ENCODE data around the gene METTL26.

METTL26 gene

GRCh38 chr16:658679-659571 is 22.8 kb upstream of the METTL26 start:
- no peak for DNase-seq (ENCODE audit: low read depth)

- DNase-seq (ENCODE audit: low read depth), result no peak
Observed at GRCh38 chr16:657487-657886, 21.4 kb upstream of the METTL26 start.

GRCh38 chr16:654034-654433 is 17.9 kb upstream of the METTL26 start:
- DNase-seq (ENCODE audit: low read depth), result no peak

DNA sequence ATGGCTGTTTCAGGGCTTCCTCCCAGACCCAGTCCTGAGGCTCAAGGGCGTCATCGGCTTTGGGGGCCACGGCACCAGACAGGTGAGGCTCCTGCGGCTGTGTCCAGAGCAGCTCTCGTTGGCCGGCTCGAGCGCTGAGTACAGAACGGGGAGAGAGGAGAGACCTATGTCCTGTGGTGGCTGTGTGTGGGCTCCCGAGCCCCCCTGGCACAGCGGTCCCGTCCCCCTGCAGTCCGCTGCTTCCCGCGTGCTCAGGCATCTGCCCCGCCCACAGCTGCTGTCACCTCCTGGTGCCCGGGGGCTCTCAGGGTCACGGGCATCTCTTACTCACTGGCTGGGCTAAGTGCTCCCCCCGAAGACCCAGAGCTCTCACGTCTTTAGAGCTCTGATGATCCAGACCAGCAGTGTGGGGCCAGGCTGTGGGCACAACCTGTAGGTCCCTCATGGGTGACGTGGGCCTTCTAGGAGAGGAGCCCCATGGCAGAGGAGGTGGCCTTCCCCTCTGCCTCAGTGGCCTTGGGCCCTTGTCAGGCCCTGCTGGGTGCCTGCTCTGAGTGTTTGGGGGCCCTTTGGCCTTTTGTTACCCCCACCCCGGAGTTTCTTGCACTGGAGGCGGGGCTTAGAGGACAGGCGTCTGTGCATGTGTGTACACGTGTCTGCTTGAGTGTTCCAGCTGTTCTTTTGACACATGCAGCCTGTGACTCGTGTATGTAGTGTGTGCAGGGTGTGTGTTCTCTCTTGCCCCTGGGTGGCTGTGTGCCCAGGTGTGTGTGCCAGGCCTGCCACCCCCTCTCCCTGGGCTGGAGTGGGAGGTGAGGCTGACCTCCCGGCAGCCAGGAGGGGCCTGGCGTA is 16.6 kb upstream of the METTL26 start:
- no peak for DNase-seq (ENCODE audit: low read depth)

DNA sequence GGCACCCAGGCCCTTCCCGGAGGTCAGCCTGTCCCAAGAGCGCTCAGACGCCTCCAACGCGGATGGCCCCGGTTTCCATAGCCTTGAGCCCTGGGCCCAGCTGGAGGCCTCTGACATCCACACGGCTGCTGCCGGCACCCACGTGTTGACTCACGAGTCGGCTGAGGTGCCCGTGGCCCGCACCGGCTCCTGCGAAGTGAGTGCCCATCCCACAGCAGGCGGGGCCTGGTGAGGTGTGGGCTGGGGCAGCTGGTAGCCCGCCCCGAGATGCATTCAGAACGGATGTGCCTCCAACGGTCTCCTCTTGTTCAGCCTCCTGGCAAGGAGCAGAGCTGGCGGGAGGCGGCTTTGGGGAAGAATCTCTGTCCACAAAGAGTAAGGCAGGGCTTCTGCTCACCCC is 15.7 kb upstream of the METTL26 start:
- no peak for DNase-seq (ENCODE audit: low read depth)

DNA sequence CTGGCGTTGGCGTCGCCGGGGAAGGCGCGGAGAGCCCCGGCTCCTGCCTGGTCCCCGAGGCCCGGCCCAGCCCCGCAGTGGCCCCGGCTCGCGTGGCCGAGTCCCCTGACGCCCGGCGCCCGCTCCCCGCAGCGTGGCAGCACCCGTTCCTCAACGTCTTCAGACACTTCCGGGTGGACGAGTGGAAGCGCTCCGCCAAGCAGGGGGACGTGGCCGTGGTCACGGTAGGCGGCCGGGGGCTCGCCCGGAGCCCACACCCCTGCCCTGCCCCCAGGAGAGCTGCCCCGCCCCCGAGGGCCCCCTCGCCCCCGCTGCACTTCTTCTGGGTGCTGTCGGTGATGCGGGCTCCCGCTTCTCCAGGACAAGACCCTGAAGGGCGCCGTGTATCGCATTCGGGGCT is 13.5 kb upstream of the METTL26 start:
- DNase-seq (ENCODE audit: low read depth), result no peak

- peak; percentile 91 for DNase-seq (ENCODE audit: low read depth)
Observed at GRCh38 chr16:648781-649589, 12.9 kb upstream of the METTL26 start, which contains the start of gene WDR90. TSS of gene WDR90 (plus strand) at chr16:649365. CDS start at chr16:649417, 52 bp downstream.

- DNase-seq (ENCODE audit: low read depth), result no peak
Observed at GRCh38 chr16:648071-648780, 12.1 kb upstream of the METTL26 start.

- DNase-seq (ENCODE audit: low read depth), result no peak
Observed at GRCh38 chr16:647173-647902, 11.2 kb upstream of the METTL26 start.

- no peak for DNase-seq (ENCODE audit: low read depth)
Observed at GRCh38 chr16:646679-647172, 10.6 kb upstream of the METTL26 start.

DNA sequence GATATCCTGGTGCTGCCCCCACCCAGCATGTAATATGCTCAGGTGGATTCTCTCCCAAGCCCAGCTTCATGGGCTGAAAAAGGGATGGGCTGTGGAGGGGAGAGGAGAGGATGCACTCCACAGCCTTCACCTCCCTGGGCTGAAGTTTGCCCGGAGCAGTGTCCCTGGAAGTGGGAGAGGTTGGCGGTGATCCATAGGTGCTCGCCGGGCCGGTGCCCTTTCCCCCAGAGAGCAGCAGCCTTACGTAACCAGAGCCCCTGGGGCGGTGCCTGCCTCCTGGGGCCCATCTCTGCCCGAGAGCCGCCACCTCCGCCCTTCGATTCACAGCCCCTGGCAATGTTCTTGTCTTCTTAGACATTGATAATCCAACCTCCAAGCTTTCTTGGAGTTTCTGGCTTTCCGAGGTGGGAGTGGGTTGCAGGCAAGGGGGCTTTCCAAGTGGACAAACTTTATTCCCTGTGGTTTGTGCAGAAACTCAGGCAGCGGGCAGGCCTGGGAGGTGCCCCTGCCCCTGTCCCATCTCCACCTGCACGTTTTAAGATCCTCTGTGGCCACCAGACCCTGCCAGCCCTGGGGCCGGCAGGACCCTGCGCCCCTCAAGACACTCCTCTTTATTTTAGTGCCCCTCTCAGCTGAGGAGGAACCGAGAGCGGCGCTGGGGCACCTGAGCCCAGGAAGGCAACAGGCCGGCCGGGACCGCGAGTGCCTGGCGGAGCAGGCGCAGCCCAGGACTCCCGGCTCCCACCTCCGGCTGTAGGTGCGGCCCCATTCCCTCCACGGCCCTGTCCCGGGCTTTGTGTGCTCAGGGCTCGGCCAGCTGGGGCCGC is 10.0 kb upstream of the METTL26 start:
- DNase-seq (ENCODE audit: low read depth), result no peak

DNA sequence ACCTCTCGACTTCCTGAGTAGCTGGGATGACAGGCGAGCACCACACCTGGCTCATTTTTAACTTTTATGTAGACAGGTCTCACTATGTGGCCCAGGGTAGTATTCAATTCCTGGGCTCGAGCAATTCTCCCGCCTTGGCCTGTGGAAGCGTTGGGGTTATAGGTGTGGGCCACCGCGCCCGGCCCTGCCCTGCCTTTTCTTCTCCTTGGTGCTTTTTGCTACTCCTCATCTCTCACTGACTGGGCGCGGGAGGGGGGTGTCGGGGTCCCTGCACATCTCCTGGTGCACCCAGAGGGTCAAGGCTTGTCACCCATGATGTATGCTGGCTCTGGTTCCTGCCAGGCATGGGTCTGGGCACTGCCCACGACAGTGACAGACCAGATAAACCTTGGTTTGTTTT is 8.5 kb upstream of the METTL26 start:
- no peak for DNase-seq (ENCODE audit: low read depth)

DNA sequence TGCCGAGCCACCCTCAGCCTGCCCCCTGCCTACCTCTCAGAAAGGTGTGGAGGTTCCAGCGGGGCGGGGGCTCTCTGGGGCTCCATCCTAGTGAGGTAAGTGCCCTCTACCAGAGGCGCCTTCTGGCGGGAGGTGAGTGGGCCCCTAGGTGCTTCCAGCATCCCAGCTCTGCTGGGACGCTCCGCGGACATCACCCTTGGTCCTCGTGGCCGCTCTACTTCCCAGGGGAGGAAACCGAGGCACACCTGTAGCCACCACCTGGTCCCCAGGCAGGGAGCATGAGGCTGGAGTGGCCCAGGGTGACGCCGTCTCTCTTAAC is 6.9 kb upstream of the METTL26 start:
- DNase-seq (ENCODE audit: low read depth), result no peak

- DNase-seq (ENCODE audit: low read depth), result no peak
Observed at GRCh38 chr16:642189-643049, 6.3 kb upstream of the METTL26 start.

DNA sequence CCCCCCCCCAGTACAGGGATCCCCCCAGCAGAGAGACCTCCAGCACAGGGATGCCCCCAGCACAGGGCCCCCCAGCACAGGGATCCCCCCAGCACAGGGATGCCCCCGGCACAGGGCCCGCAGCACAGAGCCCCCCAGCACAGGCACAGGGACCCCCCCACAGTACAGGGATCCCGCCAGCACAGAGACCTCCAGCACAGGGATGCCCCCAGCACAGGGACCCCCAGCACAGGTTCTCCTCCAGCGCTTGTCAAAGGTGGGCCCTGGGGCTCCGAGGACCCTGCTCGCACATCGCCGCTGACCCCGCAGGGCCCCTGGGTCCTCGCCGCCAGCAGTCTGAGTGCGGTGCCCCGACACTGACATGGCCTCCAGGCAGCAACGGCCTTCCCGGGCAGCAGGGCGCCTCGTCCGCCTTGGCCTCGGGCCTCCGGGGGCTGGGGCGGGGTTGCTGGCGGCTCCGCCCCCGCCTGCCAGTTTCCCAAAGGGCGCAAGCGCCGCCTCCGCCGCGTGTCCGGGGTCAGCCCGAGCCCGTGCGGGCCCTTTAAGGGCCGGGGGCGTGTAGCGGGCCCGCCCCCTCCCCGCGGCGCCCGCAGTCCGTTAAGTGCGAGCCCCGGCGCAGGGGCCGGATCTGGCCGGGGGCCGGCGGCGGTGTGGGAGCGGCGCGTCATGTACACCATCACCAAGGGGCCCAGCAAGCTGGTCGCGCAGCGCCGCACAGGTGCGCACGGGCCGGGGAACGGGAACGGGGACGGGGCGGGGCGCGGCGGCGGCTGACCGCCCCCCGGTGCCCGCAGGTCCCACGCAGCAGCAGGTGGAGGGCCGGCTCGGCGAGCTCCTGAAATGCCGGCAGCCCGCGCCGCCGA is 5.5 kb upstream of the METTL26 start, which contains the start of gene MCRIP2:
TSS of gene MCRIP2 (plus strand) at position 503 of the 863 bp plus-strand sequence. CDS start at position 667, 164 bp downstream.
- DNase-seq (ENCODE audit: low read depth), result peak; percentile 48

- no peak for DNase-seq (ENCODE audit: low read depth)
Observed at GRCh38 chr16:640614-641013, 4.5 kb upstream of the METTL26 start.

- no peak for DNase-seq (ENCODE audit: low read depth)
Observed at GRCh38 chr16:638836-639235, 2.7 kb upstream of the METTL26 start.

Measured in stimulated activated CD4-positive, alpha-beta T cell treated with anti-CD3 and anti-CD28 coated beads, Interleukin-2, amount 100 ng/mL, for 4 hours (primary cell).